CD4-positive, alpha-beta T cell treated with Interleukin-1 beta for 1 hour (primary cell): ENCODE data around the gene SUFU.
"Not testable (repeated sequence)": the region's sequence is repeated elsewhere in the genome, so short reads cannot be mapped to it uniquely, and the experiment has no call there.

ENCODE experiments used
- DNase-seq, 2 donors: peaks; one replicate each; pipeline ENCODE4 v3.0.0-alpha.2; 2020 to 2022

SUFU gene

DNA sequence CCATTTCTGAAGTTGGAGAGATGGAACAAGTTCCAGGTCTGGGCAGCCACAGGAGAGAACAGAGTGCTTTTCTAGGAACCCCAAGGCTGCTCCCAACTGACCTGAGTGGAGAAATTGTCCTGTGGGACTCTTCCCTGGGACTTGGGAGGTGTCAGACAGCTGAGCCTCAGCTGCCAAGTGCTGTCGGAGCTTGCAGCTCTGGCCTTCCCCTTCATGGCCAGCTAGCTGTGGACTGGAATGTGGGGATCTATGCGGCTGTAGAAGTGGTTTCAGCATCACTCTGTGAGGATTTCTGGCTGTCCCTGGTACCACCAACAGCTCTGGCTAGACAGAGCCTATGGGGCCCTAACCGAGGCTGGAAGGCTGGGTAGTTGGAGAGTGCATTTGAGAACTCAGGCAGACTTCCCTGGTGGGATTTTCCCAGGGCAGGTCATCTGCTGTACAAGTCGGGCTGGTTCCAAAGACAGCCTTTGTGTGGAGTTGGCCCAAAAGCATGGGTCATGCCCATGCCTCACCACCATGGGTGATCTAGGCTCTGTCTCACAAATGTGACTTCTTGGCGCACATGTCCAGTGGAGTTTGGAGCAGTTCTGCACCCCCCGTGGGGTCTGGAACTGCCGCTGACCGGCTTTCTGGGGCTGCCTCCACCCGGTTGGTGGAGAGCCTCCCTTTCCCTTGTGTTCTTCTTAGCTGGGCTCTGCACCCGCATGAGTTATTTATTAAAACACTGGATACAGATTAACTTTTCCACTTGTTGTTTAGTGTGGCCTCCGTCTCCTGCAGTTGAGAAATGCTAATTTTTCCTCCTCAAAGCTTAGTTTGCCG lies 10.9 kb downstream of the SUFU start:
- no peak for DNase-seq

DNA sequence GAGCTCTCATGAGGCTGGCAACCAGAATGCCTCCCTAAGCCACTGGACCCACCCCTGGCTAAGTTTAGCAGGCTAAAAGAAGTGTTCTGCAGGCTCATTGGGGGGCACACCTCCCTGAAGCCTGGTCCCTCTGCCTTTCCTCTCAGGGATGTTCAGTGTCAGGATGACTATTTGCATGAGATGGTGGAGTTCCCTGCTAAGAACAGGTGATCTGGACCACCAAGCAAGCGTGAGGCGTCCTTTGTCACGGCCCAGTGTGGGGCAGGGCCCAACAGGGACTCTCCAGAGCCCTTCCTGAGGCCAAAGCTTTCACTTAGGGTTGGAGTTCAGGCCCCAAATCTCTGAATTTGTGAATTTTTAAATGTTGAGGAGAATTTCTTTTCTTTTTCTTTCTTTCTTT lies 12.0 kb downstream of the SUFU start:
- DNase-seq: no peak

DNA sequence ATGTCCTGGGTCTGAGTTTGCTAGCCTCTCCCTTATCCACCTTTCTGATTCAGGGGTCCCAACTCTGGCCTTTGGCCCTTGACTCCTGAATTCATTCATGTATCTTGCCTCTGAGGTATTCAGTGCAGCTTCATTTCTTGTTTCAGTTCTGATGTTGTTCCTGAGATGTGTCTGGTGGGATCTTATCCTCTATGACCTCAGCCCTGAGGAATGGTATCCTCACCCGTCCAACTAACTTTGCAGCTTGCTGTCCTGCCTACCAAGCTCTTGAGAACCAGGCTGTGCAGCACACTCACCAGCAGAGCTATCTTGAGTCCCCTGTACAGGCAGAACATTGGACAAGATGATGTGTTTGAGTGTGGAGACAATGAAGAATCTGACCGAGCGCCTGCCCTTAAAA lies 13.8 kb downstream of the SUFU start:
- no peak for DNase-seq

DNA sequence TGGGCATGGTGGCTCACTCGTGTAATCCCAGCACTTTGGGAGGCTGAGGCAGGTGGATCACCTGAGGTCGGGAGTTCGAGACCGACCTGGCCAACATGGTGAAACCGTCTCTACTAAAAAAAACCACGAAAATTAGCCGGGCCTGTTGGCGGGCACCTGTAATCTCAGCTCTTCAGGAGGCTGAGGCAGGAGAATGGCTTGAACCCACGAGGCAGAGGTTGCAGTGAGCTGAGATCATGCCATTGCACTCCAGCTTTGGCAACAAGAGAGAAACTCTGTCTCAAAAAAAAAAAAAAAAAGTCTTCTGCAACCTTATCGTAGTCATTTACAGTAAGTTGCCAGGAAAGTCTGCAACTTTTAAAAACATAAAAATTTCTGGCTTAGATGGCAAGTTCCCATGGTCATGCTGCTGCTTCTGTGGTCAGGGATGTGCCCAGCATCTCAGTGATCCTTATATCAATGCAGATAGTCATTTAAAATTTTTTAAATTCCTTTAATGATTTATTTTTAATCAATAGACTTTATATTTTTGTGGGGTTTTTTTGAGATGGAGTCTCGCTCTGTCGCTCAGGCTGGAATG lies 15.6 kb downstream of the SUFU start:
- no peak for DNase-seq

DNA sequence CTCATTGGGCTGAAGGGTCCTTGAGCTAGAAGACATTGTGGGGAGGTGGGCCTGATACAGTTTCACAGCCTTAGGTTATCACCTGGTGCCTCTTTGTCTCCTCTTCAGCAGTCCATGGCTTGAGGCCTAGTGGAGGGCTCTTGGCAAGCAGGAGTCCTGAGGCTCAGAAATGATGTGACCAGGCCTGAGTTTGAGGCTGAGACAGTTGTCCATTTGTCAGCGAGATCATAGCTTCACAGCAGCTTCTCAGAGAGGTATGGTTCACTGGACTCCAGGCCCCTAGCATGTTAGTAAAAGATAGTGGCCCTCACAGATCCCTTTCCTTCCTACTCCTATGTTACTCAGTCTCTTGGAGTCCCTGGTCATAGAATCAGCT lies 19.1 kb downstream of the SUFU start:
- no peak for DNase-seq

DNA sequence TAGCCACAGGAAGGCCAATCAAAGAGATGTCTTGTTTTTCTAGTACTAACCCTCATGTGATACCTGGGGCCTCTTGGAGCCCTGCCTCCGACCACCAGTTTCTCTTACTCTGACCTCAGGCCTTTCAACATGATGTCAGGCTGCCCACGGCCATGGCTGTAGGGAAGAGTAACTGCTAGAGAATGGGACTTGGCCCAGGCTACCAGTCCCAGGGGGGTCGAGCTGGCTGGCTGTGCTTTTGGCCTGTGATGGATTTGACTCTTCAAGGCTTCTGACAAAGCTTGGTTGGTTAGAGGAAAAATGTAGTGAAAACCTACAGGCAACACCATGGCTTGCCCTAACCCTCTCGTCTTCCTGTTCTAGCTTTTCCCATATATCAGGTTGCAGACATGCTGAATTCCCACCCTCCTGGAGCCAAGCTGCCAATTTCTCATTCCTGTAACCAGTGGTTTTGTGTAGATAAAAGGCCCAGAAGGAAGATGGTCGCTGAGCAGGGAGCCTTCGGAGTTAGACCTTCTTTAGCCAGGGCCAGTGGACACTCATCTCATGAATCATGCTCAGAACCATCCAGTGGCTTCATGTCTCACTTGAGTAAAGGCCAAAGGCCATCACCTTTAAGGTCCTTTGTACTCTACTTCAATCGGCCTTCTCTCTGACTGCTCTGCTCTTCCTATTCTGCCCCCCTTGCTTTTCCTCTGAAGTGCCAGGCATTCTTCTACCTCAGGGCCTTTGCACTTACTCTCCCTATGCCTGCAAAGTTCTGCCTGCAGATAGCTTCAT lies 19.7 kb downstream of the SUFU start:
- DNase-seq: no peak

DNA sequence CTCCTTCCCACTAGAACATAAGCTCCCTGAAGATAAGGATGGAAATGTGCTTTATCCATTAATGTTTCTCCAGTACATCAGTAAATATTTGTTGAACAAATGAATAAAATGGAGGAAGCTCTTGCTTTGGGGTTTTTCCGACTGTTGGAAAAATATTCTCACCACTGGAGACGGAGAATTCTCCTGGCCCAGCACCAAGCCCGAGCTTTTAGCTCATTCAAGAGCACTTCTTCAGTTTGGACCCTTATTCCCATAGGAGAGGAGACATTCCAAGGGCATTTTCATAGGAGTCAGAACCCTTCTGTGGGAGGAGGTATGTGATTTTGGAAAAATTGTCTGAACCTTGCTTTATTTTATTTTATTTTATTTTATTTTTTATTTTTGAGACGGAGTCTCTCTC lies 21.0 kb downstream of the SUFU start:
- DNase-seq: no peak

DNA sequence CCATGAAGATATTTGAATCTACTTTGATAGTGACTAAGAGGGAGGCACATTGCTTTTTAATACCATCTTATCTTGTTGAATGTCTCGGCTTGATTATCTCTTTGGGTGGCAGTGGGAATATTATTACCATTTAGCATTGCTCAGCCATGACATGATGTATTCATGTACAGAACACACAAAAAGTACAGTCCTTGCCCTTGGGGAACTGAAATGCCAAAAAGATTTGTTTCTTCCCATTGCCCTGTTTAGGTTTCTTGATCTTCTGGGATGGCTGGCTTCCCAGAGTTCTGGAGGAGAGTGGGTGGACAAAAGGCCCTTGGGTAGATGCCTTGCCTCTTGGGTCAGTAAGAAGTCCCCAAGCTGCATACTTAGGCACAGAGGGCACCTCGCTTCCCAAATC lies 23.8 kb downstream of the SUFU start:
- DNase-seq: no peak

DNA sequence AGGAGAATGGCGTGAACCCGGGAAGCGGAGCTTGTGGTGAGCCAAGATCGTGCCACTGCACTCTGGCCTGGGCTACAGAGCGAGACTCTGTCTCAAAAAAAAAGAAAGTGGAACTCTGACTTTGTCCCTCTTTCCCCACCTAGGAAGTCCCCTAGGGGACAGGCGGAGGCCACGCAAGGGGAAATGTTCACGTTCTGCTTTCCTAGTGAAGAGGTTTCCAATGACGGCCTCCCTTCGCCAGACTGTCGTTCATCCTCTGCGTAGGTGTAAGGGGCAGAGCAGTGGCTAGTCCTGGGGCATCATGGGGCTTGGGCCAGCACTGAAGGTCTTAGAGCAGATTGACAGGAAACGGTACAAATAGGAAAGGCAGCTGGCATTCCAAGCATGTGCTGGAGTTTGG lies 30.6 kb downstream of the SUFU start:
- peak; percentile 6 to 17 for DNase-seq

DNA sequence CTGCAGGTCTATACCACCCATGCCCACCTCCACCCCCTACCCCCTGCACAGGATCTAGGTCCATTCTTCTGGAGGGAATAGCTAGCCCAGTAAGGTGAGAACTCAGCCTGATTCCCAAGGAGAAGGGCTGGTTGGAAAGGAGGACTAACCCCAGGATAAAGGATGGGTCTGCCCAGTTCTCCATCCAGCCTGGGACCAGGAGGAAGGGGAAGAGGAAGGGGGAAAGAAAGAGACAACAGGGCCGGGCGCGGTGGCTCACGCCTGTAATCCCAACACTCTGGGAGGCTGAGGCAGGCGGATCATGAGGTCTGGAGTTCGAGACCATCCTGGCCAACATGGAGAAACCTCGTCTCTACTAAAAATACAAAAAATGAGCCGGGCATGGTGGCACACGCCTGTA lies 31.2 kb downstream of the SUFU start:
- DNase-seq: not testable (repeated sequence)

DNA sequence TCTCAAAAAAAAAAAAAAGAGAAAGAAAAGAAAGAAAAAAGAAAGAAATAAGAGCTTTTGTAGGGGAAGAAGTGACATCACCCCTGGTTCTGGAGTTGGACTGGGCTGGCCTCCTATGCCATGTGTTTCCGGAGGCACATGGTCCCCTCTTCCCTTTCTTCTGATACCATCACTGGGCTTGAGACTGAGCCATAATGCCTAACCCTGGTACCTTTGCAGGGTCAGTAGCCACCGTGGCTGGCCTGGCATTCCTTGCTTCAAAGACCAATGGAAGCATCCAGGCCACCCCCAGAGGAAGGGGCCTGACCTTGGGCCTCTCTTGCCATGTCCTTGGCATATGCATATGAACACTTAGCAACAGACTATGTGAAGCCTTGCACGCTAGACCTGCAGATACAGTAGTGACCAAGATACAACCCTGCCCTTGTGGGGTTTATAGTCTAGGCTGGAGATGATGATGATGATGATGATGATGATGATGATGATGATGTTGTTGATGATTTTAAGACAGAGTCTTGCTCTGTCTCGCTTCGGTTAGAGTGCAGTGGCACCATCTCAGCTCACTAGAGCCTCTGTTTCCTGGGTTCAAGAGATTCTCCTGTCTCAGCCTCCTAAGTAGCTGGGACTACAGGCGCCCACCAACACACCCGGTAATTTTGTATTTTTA lies 31.8 kb downstream of the SUFU start:
- no peak for DNase-seq

DNA sequence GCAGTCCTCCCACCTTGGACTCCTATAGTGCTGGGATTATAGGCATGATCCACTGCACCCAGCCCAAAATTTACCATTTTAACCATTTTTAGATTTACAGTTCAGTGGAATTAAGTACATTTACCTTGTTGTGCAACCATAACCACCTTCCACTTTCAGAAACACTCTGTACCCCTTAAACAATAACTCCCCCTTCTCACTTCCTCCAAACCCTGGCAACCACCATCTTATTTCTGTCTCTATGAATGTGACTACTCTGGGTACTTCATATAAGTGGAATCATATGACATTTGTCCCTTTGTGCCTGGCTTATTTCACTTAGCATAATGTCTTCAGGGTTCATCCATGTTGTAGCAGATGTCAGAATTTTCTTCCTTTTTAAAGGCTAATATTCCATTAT lies 33.6 kb downstream of the SUFU start:
- no peak for DNase-seq

DNA sequence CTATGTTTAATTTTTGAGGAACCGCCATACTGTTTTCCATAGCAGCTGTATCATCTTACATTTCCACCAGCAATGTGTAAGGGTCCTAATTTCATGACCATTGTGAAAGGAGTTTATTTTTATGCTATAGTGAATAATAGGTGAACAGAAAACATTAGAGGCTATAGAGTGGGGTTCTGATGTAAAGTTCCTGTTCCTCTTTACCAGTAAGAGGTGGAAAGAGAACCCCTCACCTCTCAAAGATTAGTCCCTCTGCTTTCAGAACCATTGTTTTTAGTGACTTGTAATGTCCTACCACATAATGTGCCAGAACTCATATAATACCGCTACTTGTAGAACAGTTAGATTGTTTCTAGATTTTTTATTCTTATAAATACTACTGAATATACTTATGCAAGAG lies 34.2 kb downstream of the SUFU start:
- no peak for DNase-seq

DNA sequence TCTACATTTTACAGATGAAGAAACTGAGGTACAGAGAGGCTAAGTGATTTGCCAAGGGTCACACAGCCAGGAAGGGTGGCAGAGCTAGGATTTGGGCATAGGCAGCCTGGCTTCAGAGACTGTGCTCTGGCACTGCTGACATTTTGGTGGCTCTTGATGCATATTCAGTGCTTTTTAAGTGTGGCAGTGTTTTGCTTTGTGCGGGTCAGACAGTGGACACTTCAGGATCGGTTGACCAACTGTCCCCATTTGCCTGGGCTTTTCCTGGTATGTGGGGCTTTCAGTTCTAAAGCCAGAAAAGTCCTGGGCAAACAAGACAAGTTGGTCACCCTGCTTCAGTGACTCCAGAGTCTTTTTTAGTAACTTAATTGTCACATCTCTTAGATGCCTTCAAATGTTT lies 35.0 kb downstream of the SUFU start:
- DNase-seq: no peak

DNA sequence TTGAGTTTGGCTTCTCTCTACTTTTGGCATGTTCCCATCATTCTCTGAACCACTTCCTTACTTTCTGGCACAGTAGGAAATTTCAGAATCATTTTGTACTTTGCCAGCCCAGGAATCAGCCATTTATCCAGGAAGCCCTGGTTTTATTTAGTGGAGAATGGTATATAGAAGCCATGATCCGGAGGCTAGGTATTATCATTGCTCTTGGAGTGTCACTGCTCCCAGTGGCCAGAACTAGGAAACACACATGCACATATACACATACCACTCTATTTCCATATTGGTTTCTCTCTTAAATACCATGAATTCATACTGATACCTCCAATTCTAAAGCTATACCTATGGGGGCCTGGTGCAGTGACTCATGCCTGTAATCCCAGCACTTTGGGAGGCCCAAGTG lies 36.3 kb downstream of the SUFU start:
- DNase-seq: no peak

DNA sequence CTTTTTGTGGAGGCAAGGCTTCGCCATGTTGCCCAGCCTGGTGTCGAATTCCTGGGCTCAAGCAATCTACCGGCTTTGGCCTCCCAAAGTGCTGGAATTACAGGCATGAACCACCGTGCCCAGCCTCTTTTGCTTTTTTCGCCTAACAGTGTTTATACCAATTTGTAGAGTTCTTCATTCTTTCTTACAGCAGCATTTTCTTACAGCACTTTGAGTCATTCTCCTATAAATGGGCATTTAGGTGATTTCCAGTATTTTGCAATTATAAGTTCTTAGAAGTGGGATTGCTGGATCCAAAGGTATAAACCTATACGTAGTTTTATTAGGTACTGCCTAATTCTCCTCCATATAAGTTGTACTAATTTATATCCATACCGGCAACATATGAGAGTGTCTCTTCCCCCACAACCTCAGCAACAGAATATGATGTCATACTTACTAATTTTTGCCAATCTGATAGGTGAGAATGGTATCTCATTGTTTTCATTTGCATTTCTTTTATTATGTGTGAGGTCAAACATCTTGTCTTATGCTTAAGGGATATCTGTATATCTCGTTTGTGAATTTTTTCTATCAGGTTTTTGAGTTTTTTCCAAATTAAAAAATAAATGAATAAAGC lies 39.1 kb downstream of the SUFU start:
- no peak for DNase-seq

DNA sequence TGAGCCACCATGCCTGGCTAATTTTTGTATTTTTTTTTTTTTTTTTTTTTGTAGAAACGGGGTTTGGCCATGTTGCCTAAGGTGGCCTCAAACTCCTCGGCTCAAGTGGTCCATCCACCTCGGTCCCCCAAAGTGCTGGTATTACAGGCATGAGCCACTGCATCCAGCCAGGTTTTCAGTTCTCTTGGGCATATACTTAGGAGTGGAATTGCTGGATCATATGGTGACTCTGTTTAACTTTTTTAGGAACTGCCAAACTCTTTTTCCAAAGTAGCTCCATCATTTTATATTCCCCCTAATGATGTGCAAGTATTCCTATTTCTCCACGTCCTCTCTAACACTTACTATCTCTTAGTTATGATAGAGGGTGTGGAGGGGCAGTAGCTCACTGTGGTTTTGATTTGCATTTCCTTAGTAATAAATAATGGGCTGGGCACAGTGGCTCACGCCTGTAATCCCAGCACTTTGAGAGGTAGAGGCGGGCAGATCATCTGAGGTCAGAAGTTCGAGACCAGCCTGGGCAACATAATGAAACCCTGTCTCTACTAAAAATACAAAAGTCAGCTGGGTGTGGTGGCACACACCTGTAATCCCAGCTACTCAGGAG lies 41.6 kb downstream of the SUFU start:
- DNase-seq: no peak

DNA sequence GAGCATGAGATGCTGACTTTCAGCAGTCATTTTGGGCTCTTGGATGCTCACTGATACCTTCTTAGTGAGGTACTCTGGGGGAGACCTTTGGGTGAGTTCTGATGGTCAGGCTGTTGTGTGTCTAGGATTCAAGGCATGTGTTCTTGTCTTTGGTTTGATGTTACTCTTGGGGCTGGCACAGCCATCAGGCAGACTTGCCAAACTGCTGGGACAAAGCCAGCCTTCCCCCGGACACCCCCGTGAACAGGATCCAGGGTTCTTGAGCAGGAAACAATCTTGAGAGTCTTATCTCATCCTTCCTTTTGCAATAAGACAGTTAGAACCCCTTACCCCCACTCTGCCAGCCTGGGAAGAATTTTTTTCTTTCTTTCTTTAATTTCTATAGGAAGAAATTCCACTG lies 42.2 kb downstream of the SUFU start:
- DNase-seq: no peak

DNA sequence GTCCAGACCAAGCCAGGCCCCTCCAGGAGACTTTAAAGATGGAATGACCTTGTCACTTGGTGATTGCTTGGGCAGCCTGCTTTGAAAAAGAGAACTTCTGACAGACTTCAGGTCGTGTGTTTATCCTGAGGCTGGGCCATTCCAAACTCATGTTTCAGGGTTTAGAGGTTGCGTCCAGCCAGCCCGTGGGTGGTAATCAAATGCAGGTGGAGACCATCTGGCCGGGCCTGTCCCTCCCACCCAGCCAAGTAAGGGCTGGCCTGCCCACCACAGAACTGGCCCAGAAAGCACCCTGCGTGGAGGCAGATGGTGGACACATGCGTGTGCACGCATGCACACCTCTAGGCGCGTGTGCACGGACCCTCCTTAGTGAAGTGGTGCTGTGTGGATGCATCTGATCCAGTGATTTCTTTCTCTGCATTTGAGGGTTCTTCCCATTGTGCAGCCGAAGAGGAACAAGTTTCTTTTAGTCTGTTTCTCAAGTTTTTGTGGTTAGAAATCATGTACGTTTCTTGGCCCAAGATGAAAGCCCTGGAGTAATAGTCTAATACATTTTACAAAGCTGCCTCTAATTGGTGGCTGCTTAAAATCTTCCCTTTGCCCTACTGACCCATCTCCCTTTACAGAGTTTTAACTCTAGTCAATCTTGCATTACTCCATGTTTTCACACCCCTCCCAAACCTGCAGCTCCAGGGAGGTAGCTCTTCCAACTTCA lies 43.0 kb downstream of the SUFU start:
- DNase-seq: no peak

DNA sequence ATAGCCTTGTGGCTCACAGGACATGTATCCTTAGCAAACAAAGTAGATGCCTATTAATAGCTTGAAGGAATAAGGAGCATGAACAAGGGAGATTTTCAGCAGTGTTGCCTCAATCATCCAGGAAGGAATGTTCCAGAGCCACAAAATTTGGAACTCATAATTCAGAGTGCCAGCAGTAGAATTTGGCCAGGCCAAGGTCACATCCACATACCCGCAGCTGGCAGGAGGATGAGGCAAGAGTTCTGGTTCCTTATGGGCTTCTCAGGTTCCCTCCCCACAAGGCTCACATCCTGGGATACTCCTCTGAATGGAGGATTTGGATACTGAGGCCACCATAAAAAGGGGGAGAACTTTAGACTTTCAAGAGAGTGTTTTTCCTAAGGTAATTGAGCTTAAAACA lies 45.8 kb downstream of the SUFU start:
- DNase-seq: no peak

DNA sequence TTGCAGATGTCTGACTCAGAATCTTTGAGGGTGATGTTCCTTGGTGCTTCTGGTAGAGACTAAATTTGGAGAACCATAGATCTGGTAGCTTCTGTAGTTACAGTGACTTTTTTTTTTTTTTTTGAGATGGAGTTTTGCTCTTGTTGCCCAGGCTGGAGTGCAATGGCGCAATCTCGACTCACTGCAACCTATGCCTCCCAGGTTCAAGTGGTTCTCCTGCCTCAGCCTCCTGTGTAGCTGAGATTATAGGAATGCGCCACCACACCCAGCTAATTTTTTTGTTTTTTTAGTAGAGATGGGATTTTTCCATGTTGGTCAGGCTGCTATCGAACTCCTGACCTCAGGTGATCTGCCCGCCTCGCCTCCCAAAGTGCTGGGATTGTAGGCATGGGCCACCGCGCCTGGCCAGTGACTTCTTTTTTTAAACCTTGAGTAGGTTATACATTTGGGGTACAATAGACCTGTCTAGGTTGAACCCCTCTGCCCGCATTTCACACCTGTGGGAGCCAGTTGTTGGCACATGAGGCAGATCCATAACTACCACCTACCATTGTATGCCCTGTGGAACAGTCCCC lies 47.0 kb downstream of the SUFU start:
- DNase-seq: no peak

DNA sequence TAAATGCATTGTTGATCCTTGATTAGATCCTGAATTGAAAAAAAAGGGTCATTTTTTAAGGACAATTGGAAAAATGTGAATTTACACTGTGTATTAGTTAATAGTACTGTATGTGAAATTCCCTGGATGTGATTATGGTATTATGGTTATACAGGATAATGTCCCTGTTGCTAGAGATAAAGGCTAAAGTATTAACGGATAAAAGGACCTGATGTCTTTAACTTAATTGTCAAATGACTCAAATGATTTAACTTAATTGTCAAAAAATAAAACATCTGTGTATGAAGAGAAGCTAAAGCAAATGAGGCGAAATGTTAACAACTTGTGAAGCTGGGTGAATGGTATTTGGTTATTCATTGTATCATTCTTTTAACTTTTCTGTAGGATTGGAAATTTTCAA lies 48.8 kb downstream of the SUFU start:
- DNase-seq: no peak
